ENCODE data around the gene ACSL5.

The ACSL5 gene

DNA sequence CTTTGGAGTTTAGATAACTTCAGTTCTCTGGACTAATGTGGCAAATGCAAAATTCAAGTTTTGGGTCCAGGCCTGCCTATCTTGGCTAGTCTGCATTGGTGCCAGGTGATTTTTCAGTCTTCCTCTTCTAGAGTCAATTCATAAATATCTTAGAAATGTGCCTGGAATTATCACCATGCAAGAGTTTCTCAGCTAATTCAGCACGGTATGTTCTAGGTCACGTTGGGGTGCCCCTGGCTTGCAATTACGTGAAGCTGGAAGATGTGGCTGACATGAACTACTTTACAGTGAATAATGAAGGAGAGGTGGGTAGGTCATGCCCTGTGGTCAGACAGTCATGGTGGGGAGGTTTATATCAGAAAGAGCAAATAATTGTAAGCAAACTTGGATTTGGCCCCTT, 47.8 kb downstream of the ACSL5 start:
- no peak for TF ChIP-seq CTCF (IDR thresholded peaks at IDR 0.05)

DNA sequence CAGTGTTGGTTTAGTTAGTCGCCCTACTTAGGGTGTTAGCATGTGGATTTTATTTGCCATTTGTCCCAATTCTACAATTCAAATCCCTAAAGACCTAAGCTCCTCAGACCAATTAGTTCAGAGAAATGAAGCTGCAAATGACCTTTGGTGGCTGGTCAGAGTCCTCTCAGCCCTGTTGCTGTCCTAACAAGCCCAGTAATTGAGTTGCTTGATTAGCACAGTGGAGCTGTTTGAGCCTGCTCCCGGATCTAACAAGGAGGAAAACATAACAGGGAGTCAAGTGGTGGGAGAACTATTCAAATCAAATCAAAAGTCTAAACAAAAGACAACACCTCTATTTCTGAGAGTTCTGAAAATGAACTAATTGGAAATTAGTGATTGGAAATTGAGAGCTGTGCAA, 50.7 kb downstream of the ACSL5 start:
- TF ChIP-seq CTCF (IDR thresholded peaks at IDR 0.05): no peak

- no peak for TF ChIP-seq CTCF (IDR thresholded peaks at IDR 0.05)
These were observed 52.2 kb downstream of the ACSL5 start for GRCh38 chr10:112426111-112426510.

DNA sequence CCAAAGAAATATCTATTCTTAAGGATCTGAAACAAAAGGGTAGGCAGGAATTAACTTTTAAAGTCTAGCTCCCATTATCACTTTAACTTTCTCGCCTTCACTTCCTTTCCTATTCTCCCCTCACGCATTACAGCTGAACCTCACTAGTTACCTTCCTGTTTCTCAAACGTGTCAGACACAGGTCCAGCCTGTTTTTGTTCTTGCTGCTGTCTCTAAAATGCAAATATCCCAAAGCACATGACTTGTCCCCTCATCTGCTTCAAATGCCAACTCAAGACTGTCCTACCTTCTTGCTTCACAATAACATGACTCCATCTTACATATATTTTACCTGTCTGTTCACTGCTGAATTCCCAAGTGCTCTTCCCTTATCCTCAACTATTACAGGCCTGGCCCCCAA, 55.2 kb downstream of the ACSL5 start:
- TF ChIP-seq CTCF (IDR thresholded peaks at IDR 0.05): no peak

GRCh38 chr10:112429654-112430230, 55.8 kb downstream of the ACSL5 start:
- TF ChIP-seq CTCF (IDR thresholded peaks at IDR 0.05): no peak

GRCh38 chr10:112433136-112433535, 59.2 kb downstream of the ACSL5 start:
- TF ChIP-seq CTCF (IDR thresholded peaks at IDR 0.05): no peak

DNA sequence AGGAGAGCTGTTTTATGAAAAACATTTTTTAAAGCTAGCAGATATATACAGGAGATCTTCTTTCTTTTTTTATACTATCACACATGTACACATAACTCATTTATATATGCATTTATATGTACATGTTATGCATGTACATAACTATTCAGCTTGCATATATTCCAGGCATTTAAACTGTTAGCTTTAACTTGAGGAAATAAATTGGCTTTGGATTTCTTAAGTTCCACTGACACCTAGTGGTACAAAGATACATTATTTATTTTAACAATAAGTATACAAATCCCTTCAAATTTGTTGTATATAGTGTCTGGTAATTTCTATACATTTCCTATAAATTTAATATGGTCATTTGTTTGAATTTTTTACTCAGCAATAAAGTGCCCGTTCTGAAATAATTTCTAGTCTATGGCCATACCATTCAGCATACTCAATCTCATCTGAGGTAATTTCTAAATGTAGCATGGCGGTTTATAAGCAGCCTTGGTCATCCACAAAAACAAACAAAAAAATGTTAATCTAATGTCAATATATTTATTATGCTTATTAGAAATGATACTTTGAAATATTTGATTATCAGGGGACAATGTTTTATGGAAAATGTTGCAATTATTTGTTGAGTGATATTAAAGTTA, 61.2 kb downstream of the ACSL5 start:
- TF ChIP-seq CTCF (IDR thresholded peaks at IDR 0.05): peak; percentile 55

DNA sequence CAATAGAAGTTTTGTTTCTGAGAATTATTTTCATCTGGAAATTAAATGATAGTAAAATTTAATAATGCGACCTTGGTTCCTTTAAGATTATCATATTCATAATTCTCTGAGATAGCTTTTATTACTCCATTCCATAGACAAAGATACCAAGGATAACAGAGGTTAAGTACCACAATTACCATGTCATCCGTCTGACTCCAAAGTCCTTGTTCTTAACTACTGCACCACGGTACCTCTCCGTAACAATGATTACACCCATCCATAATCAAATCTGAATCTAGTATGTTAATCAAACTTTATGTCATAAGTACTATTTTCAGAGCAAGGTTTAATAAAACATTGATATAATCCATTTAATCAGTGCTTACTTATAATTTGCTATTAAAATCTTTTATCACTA, 64.4 kb downstream of the ACSL5 start:
- TF ChIP-seq CTCF (IDR thresholded peaks at IDR 0.05): no peak
